A673 (cell line): ENCODE measurements around the gene SERPINB11.

Experiments
- CTCF ChIP-seq: fragments of 300-800, 200-600 bp; sonication (generic); conservative IDR thresholded peaks from 2 replicates; pipeline ENCODE4 v1.5.1; 2017; ENCODE audit warnings: low read depth, mild to moderate bottlenecking, antibody characterized with exemption, low read length, moderate library complexity, mixed read lengths
- EZH2 ChIP-seq: fragments of 200-600 bp; sonication (generic); IDR thresholded peaks from 2 replicates; pipeline ENCODE4 v1.6.1; 2017; ENCODE audit warnings: borderline replicate concordance, low read depth, mild to moderate bottlenecking, mixed read lengths, antibody characterized with exemption, low read length; ENCODE audit not compliant: poor library complexity, severe bottlenecking

GRCh38 chr18:63749489-63749888, 46.7 kb downstream of the SERPINB11 start:
- TF ChIP-seq CTCF (no peak), EZH2 (no peak)
